Measurements from ENCODE around the gene RUNX3.

Gene RUNX3

GRCh38 chr1:24928689-24929397 lies 1.2 kb downstream of the RUNX3 start:
- DNase-seq (ENCODE audit: low spot score) = no peak

- no peak for DNase-seq (ENCODE audit: low spot score)
Measured at GRCh38 chr1:24927988-24928688, 1.9 kb downstream of the RUNX3 start.

GRCh38 chr1:24927473-24927872 lies 2.6 kb downstream of the RUNX3 start:
- no peak for DNase-seq (ENCODE audit: low spot score)

- DNase-seq (ENCODE audit: low spot score) = peak; percentile 64
Measured at GRCh38 chr1:24926563-24927249, 3.4 kb downstream of the RUNX3 start.

- no peak for DNase-seq (ENCODE audit: low spot score)
Measured at GRCh38 chr1:24925963-24926362, 4.1 kb downstream of the RUNX3 start.

GRCh38 chr1:24925082-24925779 lies 4.8 kb downstream of the RUNX3 start:
- no peak for DNase-seq (ENCODE audit: low spot score)

- DNase-seq (ENCODE audit: low spot score) = no peak
Measured at GRCh38 chr1:24923485-24924113, 6.5 kb downstream of the RUNX3 start.

GRCh38 chr1:24921938-24922662 lies 8.0 kb downstream of the RUNX3 start:
- DNase-seq (ENCODE audit: low spot score) = no peak

GRCh38 chr1:24921412-24921811 lies 8.7 kb downstream of the RUNX3 start:
- no peak for DNase-seq (ENCODE audit: low spot score)

GRCh38 chr1:24920533-24920925 lies 9.5 kb downstream of the RUNX3 start:
- no peak for DNase-seq (ENCODE audit: low spot score)

GRCh38 chr1:24919791-24920532 lies 10.1 kb downstream of the RUNX3 start:
- peak; percentile 83 for DNase-seq (ENCODE audit: low spot score)

GRCh38 chr1:24918995-24919605 lies 11.0 kb downstream of the RUNX3 start:
- no peak for DNase-seq (ENCODE audit: low spot score)

- no peak for DNase-seq (ENCODE audit: low spot score)
Measured at GRCh38 chr1:24918370-24918769, 11.7 kb downstream of the RUNX3 start.

GRCh38 chr1:24917327-24918074 lies 12.6 kb downstream of the RUNX3 start:
- DNase-seq (ENCODE audit: low spot score) = no peak

GRCh38 chr1:24915816-24916602 lies 14.1 kb downstream of the RUNX3 start:
- DNase-seq (ENCODE audit: low spot score) = no peak

- peak; percentile 59 for DNase-seq (ENCODE audit: low spot score)
Measured at GRCh38 chr1:24914226-24915069, 15.6 kb downstream of the RUNX3 start.

GRCh38 chr1:24913616-24914225 lies 16.4 kb downstream of the RUNX3 start:
- no peak for DNase-seq (ENCODE audit: low spot score)
